Measurements from ENCODE around the gene XPO6. TPM values are rescaled to one million over a fixed set of nuclear protein-coding genes. Genes with fewer than 3 reads are reported as not detected.
"Not testable (repeated sequence)": the region's sequence is repeated elsewhere in the genome, so short reads cannot be mapped to it uniquely, and the experiment has no call there.

The XPO6 gene
- total RNA-seq, 2 donors from 2014 or later, result 34.6 to 46.4 TPM

DNA sequence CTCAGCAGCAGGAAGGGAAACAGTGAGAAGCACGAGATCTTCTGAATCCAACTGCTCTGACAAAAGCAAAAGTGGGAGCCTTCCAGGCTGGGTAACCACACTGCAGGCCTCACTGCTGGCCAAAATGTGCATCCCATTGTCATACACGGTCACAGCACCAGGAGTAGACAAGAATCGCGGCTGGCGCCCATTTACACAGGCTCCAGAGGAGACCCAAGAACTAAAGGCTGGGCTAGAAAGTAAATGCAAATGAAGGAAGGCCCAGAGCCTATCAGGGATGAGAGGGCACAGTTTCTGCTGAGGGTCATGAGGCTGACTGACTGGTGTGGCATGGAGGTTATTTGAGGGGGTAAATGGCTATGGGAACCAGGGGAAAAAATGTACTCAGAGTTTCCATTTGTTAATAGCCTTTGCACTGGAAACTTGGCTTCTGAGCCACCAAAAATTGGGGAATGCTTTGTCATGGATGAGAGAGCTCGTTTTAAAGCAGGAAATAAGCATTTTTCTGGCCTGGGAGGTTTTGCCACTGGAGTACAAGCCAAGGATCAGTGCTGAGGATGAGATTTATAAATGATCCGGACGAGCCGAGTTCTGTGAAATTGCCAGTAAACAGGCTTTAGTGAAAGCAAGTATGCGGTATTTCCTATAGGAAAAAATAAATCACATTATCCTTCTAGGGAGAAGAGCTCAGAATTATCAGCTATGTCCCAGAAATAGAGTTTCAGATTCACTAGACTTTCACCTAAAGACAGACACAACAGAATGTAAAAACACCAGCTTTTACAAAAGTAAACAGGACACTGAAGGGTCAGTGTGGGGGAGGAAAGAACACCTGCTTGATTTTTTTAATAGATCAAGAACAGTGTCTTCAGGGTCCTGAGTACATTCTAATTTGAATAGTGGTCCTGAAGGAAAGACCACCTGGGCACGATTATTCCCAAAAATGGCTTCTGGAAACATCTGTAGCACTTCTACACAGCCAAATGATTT lies 81.4 kb downstream of the XPO6 start:
- intact Hi-C loops (cut with DNase I), result no loop called here
- peak in 1 of 2 donors; percentile 76 for ATAC-seq
- DNase-seq, result no peak

DNA sequence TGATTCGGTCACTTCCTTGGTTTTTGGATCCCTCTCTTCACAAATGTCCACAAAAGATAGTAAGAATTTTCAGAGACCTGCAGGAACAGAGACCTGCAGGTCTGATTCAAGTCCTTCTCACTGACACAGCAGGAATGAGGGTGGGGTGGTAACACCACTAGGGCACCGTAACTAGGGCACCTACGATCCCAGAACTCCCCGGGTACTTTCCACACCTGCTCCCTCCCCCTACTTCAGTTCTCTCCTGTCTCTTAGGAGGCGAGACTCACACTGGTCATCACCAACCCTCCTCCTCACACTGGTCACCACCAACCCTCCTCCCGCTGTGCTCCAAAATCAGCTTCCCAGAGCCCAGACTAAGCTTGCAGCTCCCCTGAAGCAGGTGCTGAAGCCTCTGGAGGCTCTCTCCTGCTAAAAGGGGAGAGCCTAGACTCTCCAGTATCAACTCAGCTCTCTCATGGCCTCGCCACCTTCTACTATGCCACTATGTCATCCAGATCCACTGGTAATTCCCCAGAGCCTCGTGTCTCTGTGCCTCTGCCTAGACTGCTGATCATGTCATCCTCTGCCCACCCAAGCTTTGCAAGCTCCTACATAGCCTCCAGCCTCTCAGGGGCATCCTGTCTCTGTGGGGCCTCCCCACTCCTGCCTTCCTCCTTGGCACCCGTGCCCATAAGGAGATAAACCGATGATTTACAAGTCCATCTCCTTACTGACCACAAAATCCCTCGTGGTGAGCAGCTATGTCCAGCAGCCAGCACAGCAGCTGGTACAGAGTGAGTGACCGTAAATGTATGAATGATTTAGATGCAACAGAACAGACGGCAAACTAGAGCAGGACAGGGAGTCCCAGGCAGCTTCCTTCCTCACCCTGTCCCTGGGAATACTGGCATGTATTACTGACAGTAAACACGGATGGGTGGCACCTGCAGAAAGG lies 84.8 kb downstream of the XPO6 start:
- DNase-seq (no peak), ATAC-seq (no peak)
- intact Hi-C loops (cut with DNase I), result no loop called here

DNA sequence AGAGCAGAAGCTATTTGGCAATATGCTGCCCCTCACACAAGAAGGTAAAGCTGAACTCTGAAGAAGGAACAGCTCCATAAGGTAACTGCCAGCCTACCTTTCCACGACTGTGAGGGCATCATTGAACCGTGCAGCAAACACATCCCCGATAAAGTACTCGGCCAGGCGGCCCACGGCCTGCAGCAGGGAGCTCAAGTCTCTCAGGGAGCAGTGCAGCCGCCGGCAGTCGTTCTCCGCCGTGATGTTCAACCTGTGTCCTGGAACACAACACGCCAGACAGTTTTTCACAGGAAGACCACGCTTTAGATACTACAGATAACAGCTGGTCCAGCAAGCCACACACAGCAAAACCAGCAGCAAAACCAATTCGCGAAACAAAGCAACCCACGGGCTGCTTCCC lies 86.2 kb downstream of the XPO6 start:
- no peak for DNase-seq
- intact Hi-C loops (cut with DNase I), result no loop called here
- no peak for ATAC-seq

DNA sequence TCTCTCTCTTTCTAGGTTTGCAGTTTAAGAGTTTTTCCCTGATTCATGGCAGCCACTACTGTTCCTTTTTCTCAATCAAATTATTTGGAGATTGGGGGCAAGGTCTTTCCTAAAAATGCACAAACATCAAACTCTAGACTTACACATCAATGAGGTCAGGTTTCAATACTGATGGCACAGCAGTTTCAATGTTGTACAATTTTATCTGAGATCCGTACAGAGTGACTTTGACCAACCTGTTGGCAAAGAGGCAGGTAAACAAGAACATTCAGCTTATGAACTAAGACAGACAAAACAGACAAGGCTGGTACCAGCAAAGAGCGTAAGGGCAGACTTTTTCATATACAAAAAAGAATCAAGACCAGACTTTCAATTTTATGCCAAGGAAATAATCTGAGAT lies 90.2 kb downstream of the XPO6 start:
- DNase-seq (no peak), ATAC-seq (no peak)
- intact Hi-C loops (cut with DNase I), result no loop called here

DNA sequence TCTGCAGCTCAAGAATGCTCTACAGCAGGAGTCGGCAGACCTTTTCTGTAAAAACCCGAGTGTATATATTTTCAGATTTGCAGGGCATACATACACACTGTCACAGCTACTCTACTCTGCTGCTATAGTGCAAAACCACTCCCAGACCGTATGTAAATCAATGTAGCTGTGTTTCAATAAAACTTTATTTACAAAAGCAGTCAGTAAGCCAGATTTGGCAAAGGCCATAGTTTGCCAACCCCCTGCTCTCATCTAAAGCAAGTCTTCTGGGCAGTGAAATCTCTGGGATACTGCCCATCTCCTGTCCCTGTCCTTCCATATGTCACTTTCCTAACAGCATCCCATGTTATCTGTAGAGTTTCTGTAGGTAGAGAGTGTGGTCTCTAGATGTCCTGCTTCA lies 91.0 kb downstream of the XPO6 start:
- DNase-seq (no peak), ATAC-seq (no peak)
- intact Hi-C loops (cut with DNase I), result no loop called here

DNA sequence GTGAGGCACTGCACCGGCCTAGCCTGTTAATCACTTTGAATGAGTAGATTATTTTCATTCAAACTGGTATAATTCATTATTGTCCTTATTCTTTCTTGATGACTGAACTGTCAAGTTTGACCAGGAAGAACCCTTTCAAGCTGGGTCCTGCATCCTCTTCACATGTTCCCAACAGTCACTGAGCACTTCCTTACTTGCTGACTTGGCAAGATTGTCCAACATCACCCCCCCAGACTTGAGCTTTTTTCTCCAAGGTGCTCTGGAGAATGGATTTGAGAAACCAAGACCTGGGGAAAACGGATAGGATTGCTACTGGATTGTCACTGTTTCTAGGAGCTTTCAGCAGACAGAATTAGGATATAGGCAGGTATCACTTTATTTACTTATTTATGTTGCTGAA lies 93.1 kb downstream of the XPO6 start:
- DNase-seq, result no peak
- intact Hi-C loops (cut with DNase I), result no loop called here
- no peak for ATAC-seq

DNA sequence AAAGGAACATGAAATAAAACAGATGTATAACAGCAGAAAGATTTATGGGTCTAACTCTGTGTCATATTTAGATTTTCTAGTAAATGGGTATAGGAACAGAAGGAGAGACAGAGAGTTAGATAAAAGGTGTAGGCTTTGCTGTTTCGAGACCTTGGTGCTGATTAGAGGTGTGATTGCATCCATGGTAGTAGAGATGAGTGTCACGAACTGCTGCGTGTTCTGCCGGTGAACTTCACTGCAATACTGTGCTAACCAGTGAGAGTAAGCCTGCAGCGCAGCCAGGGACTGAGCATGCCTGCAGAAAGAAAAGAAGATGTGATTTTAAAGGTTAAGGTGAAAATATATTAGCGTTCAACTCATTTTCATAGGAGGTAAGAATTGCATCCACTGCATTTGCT lies 94.6 kb downstream of the XPO6 start:
- ATAC-seq (no peak), DNase-seq (no peak)
- intact Hi-C loops (cut with DNase I), result no loop called here

DNA sequence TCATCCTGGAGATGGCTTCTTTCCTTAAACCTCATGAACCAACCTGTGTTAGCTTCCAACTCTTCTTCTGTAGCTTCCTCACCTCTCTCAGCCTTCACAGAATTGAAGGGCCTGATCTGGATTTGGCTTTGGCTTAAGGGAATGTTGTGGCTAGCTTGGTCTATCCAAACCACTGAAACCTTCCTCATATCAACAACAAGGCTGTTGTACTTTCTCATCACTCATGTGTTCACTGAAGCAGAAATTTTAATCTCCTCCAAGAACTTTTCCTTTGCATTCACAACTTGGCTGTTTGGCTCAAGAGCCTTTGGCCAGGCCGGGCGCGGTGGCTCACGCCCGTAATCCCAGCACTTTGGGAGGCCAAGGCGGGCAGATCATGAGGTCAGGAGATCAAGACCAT lies 95.9 kb downstream of the XPO6 start:
- ATAC-seq; intact Hi-C loops (cut with DNase I); DNase-seq: not testable (repeated sequence)

DNA sequence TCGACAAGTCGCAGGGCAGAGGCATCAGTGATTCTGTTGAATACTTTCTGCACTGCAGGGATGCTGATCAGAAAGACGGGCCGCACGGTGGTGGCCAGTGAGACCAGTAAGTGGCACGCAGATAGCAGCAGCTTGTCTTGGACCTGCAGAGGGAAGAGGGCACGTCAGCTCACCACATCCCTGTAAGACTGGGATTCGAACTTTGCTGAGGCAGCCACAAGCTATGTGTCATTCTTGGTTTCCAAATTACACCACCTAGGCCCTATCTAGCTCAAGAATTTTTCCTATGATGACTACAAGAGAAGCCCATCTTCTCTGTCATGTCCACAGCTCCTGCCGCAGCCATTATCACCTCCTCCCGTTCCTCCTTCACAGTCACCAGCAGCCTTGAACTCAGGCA lies 98.9 kb downstream of the XPO6 start:
- DNase-seq, result no peak
- intact Hi-C loops (cut with DNase I), result no loop called here

DNA sequence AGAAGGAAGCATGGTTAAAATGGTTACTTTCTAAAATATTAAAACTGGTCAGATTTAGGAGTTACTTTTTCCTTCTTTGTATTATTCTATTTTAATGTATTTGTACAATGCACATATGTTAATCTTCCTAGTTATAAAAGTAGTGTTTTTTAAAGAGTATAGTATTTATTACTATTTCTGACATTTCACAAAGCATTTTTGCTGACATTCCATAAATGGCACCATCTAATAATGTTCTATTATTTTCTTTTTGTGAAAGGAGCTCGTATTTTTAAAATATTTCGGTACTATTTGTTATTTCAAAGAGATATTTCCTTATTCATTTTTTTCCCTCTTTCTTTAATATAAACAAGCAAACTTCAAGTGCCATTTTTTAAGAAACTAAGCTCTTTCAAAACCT lies 100.8 kb downstream of the XPO6 start:
- DNase-seq (no peak), ATAC-seq (no peak)
- intact Hi-C loops (cut with DNase I), result no loop called here

More for the DNA sequence above, 98.9 kb downstream of the XPO6 start:
- no peak for ATAC-seq

DNA sequence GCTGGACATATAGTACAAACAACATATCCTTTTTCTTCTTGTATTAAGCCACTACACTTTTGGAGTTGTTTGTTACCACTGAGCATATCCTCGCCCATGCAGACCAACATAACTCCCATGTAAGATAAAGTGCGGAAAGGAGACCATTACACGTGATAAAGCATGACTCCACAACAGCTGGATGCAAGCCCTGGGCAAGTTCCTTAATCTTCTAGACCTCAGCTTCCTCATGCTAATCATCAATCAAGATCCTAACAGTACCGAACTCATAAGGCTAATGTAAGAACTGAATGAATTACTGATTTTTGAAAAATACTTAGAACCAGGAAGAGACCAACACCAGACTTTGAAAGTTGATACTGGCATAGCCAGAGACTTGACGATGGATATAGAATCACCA lies 101.3 kb downstream of the XPO6 start:
- intact Hi-C loops (cut with DNase I), result no loop called here
- ATAC-seq, result peak; percentile 41 to 62
- no peak for DNase-seq

DNA sequence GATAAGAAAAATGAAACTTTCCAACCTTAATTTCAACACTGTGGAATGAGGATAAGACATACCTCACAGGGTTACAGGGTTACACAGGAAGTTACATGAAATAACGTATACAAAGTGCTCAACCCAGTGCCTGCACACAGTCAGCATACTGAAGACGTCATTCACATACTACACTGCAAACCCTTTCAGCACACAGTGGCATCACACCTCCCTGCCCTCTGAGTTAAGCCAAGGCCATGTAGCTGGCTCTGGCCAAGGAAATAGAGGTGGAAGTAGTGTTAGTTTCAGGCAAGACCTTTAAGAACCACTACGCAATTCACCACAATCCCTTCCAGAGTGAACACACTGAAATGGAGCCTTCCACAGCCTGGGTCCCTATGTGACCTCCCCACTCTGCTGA lies 101.7 kb downstream of the XPO6 start:
- ATAC-seq (peak in 1 of 2 donors; percentile 45), DNase-seq (no peak)
- intact Hi-C loops (cut with DNase I), result no loop called here

DNA sequence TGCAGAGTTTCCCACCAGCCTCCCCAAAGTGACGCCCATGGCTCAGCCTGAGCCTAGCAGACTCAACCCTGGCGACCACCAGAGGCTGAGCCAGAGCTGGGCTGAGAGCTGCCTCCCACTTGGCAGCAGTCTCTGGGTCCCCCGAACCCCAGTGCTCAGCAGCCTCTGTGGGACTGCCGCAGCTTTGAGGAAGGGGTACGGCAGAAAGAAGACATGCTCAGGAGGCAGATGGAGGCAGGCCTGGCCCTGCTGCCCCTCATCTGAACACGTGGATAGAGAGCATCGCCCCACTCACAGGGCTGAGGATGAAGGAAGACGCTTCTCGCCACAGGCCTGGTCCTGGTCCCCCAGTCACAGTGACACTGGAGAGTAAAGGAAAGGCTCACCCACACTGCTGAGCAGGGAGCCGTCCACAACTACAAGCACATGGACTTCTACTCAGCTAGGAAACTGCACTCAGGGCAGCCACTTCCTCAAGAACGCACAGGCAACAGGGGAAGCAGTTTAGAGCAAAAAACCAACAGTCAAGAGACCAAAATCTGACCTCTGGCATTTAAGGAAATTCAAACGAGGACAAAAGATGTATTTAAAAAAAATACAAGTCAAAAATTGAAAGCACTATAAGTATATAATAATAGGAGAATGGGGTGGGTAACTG lies 103.0 kb downstream of the XPO6 start:
- intact Hi-C loops (cut with DNase I), result no loop called here
- no peak for ATAC-seq
- no peak for DNase-seq

DNA sequence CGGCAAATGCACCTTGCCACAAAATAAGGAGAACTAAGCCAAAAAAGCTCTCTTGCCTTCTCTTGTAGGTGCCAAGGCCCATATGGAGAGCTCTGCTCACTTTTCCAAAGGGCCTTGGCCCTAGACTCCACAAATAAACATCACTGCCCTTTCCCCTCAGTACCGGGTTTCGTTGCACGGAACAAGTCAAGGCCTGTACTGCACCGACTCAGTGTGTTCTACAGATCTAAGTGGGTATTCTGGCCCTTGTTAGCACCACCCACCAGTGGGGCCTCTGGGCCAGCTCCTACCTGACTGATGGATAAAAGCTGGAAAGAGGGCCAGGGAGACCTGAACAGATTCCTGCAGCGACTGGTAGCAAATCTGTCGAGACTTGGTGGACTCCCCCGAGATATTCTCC lies 104.5 kb downstream of the XPO6 start:
- no peak for DNase-seq
- intact Hi-C loops (cut with DNase I), result no loop called here
- no peak for ATAC-seq

DNA sequence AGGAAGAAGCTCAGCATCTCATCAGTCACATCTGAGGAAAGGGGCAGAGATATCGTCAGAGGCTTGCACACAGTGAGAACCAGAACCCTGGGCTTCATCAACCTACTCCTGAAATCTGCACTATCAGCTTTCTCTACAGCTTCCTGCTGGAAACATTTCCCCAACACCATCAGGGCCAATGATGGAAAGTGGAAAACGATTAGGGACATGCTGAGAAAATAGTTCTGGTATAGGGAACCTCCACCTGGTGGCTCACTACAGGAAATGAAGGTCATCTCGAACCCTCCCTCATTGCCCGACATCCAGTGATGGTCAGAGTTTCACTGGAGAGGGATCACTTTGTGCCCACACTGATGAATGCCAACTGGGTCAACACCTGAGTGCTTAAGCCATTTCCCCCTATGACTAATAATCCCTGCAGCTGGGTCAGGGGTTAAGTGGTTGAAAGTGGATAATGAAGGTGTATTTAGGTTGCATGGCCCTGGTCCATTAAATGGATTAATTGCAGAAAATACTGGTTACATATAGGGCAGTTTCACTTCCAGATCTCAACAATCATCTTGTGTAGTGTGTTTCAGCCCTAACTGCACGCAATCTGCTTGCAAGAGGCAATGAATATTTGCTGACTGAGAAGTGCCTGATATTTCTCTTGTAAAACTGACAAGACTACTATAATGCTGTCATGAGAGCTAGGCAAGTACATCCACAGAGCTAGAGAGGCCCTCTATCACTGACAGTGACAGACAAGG lies 105.1 kb downstream of the XPO6 start:
- ATAC-seq, result no peak
- intact Hi-C loops (cut with DNase I), result no loop called here
- no peak for DNase-seq

DNA sequence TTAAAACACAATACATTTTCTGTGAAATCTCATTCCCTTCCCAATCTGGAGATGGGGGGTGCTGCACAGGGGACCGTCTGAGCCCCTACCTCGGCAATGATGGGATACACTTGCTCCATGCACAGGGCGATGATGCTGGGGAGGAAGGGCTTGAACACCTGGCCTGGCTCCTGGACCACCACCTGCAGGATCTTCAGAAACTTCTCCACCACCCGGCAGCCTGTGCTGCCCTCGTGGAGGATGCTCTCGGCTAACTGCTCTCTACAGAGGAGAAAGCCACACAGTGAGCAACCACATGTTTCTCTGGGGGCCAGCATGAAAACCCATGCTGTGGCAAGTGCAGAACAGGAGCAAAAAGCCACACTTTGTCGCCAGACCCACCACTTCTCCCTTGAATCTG lies 105.8 kb downstream of the XPO6 start:
- intact Hi-C loops (cut with DNase I), result no loop called here
- DNase-seq (no peak), ATAC-seq (no peak)

DNA sequence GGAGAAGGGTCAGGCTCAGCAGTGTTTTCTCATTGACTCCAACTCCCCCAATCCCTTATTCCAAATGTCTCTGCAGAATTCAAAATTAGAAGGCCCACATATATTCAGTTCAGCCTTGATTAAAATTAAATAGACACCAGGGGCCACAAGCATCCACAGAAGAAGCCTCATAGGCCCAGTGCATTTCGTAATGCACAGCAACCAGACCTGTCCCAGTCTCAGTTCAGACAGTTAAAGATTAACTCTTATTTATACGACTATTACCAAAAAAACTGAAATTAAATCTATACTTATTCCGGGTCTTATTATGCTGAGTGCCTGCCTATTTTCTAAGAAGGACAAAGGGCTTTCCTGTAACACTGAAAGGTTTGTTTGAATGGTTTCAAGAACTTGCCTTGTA lies 106.5 kb downstream of the XPO6 start:
- ATAC-seq (no peak), DNase-seq (no peak)
- intact Hi-C loops (cut with DNase I), result no loop called here

DNA sequence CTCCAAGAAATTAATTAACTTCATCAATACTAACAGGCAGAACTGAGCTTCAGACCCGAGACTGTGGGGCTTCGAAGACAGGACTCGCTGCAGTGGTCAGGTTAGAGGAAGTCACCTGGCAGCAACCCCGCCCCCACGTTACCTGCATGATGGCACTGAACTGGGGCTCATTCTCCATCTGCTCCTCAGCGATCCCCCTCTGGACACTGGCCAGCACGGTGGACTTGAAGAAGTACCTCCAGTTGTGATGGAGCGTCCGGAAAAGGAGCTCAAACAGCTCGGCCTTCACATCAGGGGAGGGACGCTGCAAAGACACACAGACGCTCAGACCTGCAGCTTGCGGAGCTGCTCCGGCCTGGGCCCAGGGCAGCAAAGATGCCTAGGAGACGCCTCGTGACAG lies 107.4 kb downstream of the XPO6 start:
- ATAC-seq, result no peak
- intact Hi-C loops (cut with DNase I), result no loop called here
- DNase-seq, result no peak

Data from left cardiac atrium (tissue), 4 donors.